Cardiac septum (tissue), 1 donor: ENCODE results near the gene TIMM10. TPM values are rescaled to one million over a fixed set of nuclear protein-coding genes. Genes with fewer than 3 reads are reported as not detected.
A peak's percentile ranks its signal among the peaks of the same experiment; 100 is the strongest.

Experiments used
- DNase-seq: peaks from one replicate; pipeline ENCODE4 v3.0.0-alpha.2; 2020; ENCODE audit warnings: low spot score
- intact Hi-C: fragments of 100-400 bp; cut with DNase I; formaldehyde crosslinking; loops from one replicate; pipeline ENCODE4 v1.14.0; 2022
- long read RNA-seq: library from polyadenylated mRNA; unstranded; transcript quantifications from one replicate; pipeline ENCODE4 v2.0.0, GENCODE V29; 2021
- total RNA-seq: library from RNA; stranded (reverse); fragmentation: NEBNext Ultra II Directional; extraction: Animal tissue kit (Norgen Biotek cat#: 25700); gene quantifications from one replicate; pipeline ENCODE4 v1.2.1, GENCODE V29; 2021
- donor health status: DM: no; HTN: no; CAD: no.

Gene TIMM10
- 71.6 TPM for total RNA-seq
- long read RNA-seq, transcript TIMM10-201 (3 exons, 680 nt): major isoform, 45 of 45 reads
- long read RNA-seq, partial matches to known transcripts: 0 of 45 reads
- long read RNA-seq, other reads (novel, unspliced or antisense): 0 of 45 reads

DNA sequence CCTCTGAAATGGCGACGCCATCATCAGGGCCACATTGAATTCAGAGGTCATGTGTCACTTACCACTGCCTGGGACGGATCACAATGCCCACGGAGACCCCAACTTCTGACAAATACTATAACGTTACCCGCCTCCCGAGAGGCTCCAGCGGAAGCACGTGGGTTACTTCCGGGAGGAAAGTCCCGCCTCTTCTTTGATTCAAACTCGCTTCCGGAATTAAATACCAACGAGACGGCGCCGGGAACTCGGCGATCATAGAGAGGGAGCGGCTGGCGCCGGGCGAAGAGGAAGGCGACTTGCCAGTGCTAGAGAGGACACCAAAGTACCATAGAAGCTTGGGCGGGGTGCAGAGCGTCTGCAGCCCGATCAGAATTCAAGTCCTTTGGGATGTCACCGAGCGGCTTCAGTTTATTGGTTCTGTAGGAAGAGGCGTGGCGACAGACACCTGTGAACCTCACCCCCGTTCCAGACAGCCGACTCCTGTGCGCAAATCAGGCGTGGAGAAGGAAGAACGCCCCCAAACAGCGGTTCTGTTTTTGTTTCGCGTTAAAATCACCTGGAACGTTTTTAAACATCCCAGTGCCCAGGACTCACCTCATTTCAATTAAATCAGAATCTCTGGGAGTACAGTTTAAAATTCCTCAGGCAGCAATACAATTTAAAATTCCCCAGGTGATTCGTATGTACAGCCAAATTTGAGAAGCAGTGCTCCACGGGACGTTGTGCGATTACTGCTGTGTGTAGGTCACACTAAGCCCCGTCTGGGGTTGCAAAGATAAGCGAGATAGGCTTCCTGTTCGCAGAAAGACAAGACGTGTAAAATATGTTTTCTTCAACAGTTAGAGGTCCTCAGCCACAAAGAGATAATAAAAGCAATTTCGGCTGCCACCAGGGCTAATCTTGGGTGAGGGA lies at the start of gene TIMM10:
Gene TIMM10 (minus strand): TSS at position 159 of the 912 bp plus-strand sequence. CDS start 565 bp downstream, outside the sequence.
- peak; percentile 98 for DNase-seq
- intact Hi-C loops: loop anchor here (5.0 kb wide), 1 partner anchor 194 kb away; the partner anchor contains the start of genes P2RX3 and SSRP1

GRCh38 chr11:57574061-57574460 lies 43.5 kb upstream of the TIMM10 start:
- intact Hi-C loops: no loop called here
- DNase-seq: no peak

DNA sequence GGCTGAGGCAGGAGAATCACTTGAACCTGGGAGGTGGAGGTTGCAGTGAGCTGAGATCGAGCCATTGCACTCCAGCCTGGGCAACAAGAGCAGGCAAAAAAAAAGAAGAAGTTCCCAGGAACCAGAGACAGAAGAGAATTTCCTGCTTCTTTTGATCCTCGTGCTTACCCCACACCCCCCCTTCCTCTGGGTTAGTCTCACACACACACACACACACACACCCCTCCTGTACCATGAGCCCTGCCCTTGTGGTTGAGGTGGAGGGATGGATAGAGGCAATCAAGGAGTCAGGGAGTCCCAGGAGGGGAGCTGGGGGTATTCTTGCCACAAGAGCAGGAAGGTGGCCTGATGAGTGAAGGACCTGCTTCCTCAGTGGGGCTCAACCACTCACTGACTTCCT lies 41.1 kb upstream of the TIMM10 start:
- intact Hi-C loops: no loop called here

GRCh38 chr11:57568330-57568766 lies 37.8 kb upstream of the TIMM10 start:
- intact Hi-C loops: loop anchor here (1.0 to 5.0 kb wide), 3 partner anchors 76 to 1009 kb away; partner anchors contain the start of genes LPXN and ZFP91
- no peak for DNase-seq

More for the DNA sequence above, 41.1 kb upstream of the TIMM10 start:
- no peak for DNase-seq

DNA sequence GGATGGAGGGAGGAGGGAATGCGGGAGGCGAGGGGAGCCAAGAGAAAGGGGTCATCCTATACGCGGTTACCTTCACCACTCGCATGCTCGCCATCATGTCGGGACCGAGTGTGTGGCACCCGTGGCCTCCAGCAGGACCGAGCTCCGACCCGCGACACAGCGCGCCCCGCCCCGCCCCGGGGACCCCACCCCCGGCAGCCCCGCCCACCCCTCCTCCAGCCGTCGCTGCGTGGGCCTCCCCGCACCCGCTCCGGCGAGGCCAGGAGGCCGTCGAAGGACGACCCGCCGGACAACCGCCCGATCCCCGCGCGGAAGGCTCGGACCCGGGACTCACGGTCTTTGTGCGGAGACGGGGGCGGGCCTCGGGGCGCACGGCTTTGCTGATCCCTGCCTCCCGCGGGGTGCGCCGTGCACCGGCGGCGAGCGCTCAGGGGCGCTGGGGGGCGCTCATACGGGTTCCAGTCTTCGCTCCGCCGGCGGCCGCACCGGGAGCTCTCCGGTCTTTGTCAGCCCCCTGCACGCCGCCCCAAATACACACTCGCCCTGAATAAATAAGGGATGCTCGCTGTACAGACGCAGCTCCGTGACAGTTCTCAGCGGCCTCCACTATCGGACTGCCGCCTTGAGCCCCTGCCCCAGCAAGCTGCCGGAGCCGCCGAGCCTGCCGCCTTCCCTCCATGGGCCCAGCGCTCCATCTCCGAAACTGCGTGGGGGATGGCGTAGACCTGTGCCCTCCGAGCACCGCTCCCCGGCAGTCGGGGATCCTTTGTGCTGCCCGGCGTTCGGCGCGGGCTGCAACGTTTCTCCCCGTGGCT lies 37.2 kb upstream of the TIMM10 start, which contains the start of gene UBE2L6:
Gene UBE2L6 (minus strand): TSS at position 158 of the 815 bp plus-strand sequence. CDS start 61 bp downstream, at position 97.
- DNase-seq: peak; percentile 89
- intact Hi-C loops: loop anchor here (1.0 to 5.0 kb wide), 3 partner anchors 77 to 1010 kb away; partner anchors contain the start of genes LPXN and ZFP91

- DNase-seq: peak; percentile 76
- intact Hi-C loops: loop anchor here (5.0 kb wide), 1 partner anchor 1010 kb away; the partner anchor contains the start of genes LPXN and ZFP91
These were observed 36.5 kb upstream of the TIMM10 start for GRCh38 chr11:57566905-57567514.

DNA sequence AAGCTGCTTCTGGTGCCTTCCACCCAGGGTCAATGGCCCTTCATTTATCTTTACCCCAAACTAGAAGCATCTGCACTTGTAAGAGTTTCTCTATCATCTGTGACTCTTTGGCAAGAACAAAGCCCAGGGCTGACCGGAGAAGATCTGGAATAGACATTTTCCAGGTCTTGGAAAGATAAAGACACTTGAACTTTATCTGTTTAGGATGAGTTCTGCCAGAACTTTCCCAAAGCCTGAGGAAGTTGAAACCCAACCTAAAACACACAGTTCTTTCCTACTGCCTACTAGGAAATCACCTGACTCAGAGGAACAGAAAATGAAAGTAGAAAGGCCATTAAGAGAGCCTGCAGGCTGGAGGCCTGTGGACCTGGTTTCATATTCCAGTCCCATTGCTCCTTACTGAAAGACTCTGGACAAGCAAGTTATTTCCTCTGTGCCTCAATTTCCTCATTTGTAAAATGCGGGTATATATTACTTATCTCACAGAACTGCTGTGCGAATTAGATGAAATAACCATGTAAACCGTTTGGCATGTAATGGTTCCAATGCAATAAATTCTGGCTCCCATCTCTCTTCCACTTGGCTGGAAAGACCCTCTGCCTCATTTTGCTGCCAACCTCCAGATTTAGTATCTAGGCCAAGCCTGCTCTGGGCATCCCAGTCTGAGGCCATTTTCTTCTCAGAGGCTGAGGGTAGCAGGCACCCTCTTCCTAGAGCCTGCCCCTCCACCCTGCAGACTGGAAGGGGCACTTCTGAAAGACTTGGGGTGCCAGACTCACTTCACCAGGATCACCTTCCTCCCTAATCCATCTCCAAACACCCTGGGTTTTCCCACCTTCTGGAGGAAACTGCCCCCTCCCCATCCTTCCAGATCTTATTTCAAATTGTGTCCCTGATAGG lies 35.7 kb upstream of the TIMM10 start:
- intact Hi-C loops: loop anchor here (5.0 kb wide), 1 partner anchor 1011 kb away; the partner anchor contains the start of genes LPXN and ZFP91
- DNase-seq: no peak

DNA sequence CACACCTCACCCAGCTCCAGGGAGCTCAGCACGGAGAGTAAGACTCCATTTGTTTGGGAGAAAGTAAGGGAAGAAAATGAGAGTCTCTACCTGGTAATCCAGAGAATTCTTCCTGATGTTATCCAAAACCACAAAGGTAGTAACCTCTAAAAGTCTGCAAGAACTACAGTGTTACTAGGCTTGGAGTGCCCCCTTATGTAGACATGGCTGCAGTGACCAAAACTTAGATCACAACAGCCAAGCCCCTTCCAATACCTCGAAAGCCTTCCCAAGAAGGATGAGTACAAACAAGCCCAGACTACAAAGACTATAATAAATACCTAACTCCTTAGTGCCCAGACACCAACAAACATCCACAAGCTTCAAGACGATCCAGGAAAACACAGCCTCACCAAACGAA lies 32.0 kb upstream of the TIMM10 start:
- intact Hi-C loops: no loop called here
- no peak for DNase-seq

- no peak for DNase-seq
- intact Hi-C loops: no loop called here
These were observed 29.6 kb upstream of the TIMM10 start for GRCh38 chr11:57560146-57560545.

- intact Hi-C loops: no loop called here
- no peak for DNase-seq
These were observed 25.5 kb upstream of the TIMM10 start for GRCh38 chr11:57556041-57556440.

DNA sequence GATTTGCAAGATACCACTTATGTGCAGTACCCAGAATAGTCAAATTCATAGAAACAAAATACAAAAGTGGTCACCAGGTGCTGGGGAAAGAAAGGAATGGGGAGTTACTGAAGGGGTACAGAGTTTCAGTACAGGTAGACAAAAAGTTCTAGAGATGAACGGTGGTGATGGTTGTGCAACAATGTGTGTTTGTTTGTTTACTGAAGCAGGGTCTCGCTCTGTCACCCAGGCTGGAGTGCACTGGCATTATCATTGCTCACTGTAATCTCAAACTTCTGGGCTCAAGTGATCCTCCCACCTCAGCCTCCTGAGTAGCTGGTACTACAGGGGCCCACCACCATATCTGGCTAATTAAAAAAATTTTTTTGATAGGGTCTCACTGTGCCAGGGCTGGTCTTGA lies 24.8 kb upstream of the TIMM10 start:
- intact Hi-C loops: no loop called here
- no peak for DNase-seq

- intact Hi-C loops: no loop called here
- no peak for DNase-seq
These were observed 21.9 kb upstream of the TIMM10 start for GRCh38 chr11:57552479-57552878.

DNA sequence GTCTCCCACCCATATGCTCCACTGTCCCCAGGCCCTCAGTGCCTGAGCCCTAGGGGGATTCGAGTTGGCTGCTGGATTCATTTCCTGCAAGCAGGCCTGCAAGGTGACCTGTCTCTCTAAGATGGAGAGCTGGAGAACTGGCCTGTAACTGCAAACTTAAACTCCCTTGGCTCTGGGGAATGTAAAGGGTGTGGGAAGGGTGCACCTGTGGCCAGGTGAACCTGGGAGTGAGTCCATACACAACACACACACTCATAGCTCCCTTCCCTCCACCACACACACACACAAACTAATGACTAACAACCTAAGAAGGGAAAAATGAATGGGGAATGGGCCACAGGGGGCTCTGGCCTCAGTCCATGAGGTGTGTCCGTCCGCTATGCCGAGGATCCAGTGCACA lies 21.4 kb upstream of the TIMM10 start:
- intact Hi-C loops: no loop called here
- DNase-seq: no peak

GRCh38 chr11:57549983-57550382 lies 19.4 kb upstream of the TIMM10 start:
- no peak for DNase-seq
- intact Hi-C loops: no loop called here

- intact Hi-C loops: no loop called here
- no peak for DNase-seq
These were observed 17.4 kb upstream of the TIMM10 start for GRCh38 chr11:57547854-57548377.

DNA sequence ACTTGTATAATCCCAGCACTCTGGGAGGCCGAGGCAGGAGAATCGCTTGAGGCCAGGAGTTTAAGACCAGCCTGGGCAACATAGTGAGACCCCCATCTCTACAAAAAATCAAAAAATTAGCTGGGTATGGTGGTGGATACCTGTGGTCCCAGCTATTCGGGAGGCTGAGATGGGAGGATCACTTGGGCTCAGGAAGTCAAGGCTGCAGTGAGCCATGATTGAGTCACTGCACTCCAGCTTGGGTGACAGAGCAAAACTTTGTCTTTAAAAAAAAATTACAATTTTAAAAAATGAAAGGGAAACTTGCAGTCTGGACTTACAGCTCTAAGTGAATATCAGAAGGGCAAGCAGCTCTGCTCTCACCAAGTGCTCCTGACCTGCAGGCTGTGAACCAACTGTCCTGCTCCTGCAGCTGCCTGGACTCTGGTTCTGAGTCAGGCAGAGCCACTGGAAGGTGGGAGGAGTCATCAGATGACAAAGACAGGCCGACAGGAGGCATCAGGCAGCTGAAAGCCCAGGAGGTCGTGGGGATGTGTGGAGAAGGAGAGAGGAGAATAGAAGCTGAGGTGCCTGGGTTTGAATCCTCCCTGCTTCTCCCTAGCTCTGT lies 16.4 kb upstream of the TIMM10 start:
- intact Hi-C loops: no loop called here
- no peak for DNase-seq

DNA sequence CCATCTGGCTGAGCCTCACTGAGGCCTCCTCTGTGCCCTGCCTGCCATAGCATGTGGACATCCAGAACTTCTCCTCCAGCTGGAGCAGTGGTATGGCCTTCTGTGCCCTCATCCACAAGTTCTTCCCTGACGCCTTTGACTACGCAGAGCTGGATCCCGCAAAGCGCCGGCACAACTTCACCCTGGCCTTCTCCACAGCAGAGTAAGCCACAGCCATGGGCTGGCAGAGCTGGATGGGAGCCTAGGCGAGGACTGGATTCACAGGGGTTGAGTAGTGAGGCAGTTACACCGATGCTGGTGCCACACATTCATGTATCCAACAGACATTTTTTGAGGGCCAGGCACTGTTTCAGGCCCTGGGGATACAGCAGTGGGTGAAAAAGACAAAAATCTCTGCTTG lies 15.9 kb upstream of the TIMM10 start:
- DNase-seq: no peak
- intact Hi-C loops: no loop called here

GRCh38 chr11:57545883-57546282 lies 15.3 kb upstream of the TIMM10 start:
- intact Hi-C loops: no loop called here
- no peak for DNase-seq
